T-cell (primary cell): Measurements from ENCODE around the gene RLN1. TPM values are rescaled to one million over a fixed set of nuclear protein-coding genes. Genes with fewer than 3 reads are reported as not detected.
A peak's percentile ranks its signal among the peaks of the same experiment; 100 is the strongest.

ENCODE experiments used
- ATAC-seq, 4 experiments: fragments of 200-7000 bp in 3 of 4; fragments of 150-1000 bp in 1 of 4; cut with Tn5 transposase; replicated peaks in 1 of 4; 1 replicate in 3 of 4; 2 replicates in 1 of 4; pipeline ENCODE4 v1.10.0; 2021; ENCODE audit warnings: moderate library complexity in 3 of 4, mild to moderate bottlenecking in 2 of 4, moderate number of reproducible peaks in 1 of 4
- CTCF ChIA-PET, 2 donors: fragments of 300-600 bp; sonication (Branson Sonifier 250); formaldehyde crosslinking; loops; one replicate each; lab custom pipeline; 2022; ENCODE audit warnings: antibody characterized with exemption in 2 of 2; lab: Charles Lee
- POLR2A ChIA-PET, 2 donors: fragments of 300-600 bp; sonication (Branson Sonifier 250); formaldehyde crosslinking; loops; one replicate each; lab custom pipeline; 2022; ENCODE audit warnings: antibody characterized with exemption in 2 of 2; lab: Charles Lee
- DNase-seq, 35 experiments: peaks; one replicate each; pipeline versions ENCODE4 v3.0.0 to v3.0.0-alpha.2; 2013 to 2023
- H3K27ac ChIP-seq: one replicate; pipeline ENCODE4 v1.5.1; 2013; ENCODE audit warnings: low read length
- H3K27me3 ChIP-seq, 2 experiments: replicated peaks in 1 of 2; 1 replicate in 1 of 2; 2 replicates in 1 of 2; pipeline versions ENCODE4 v1.6.1 to v1.7.0; 2013; ENCODE audit warnings: low read length in 1 of 2, mixed read lengths in 1 of 2; ENCODE audit not compliant: control insufficient read depth in 2 of 2, insufficient read depth in 2 of 2; ENCODE audit errors: extremely low read depth in 1 of 2
- H3K36me3 ChIP-seq, 2 donors: 1 replicate in 1 of 2; 2 replicates in 1 of 2; pipeline versions ENCODE4 v1.6.1 to v1.7.0; 2013; ENCODE audit warnings: low read length in 1 of 2; ENCODE audit not compliant: control insufficient read depth in 2 of 2, insufficient read depth in 1 of 2; ENCODE audit errors: extremely low read depth in 1 of 2
- H3K4me1 ChIP-seq, 2 experiments: 1 replicate in 1 of 2; 2 replicates in 1 of 2; pipeline versions ENCODE4 v1.6.1 to v1.7.0; 2013; ENCODE audit warnings: low read length in 2 of 2, mixed read lengths in 1 of 2; ENCODE audit not compliant: insufficient read depth in 2 of 2, control insufficient read depth in 1 of 2; ENCODE audit errors: extremely low read depth in 1 of 2
- H3K4me3 ChIP-seq, 2 donors: 1 replicate in 1 of 2; 2 replicates in 1 of 2; pipeline versions ENCODE4 v1.5.1 to v1.7.0; 2013; ENCODE audit warnings: mild to moderate bottlenecking in 2 of 2, low read length in 1 of 2, moderate library complexity in 1 of 2; ENCODE audit not compliant: control insufficient read depth in 1 of 2; ENCODE audit errors: extremely low read depth in 1 of 2
- H3K9me3 ChIP-seq: 2 replicates; pipeline ENCODE4 v1.7.0; 2013
- H3K27ac Mint-ChIP-seq, 2 donors: one replicate each; pipeline ENCODE4 v1.8.0; 2020 to 2021; ENCODE audit warnings: mild to moderate bottlenecking in 2 of 2, mixed read lengths in 2 of 2
- H3K27me3 Mint-ChIP-seq, 2 donors: one replicate each; pipeline ENCODE4 v1.8.0; 2021 to 2022; ENCODE audit warnings: mixed read lengths in 2 of 2
- H3K36me3 Mint-ChIP-seq: one replicate; pipeline ENCODE4 v1.8.0; 2021; ENCODE audit warnings: mixed read lengths
- H3K4me1 Mint-ChIP-seq, 3 donors: one replicate each; pipeline ENCODE4 v1.8.0; 2020 to 2022; ENCODE audit warnings: mixed read lengths in 3 of 3, mild to moderate bottlenecking in 1 of 3
- H3K4me3 Mint-ChIP-seq, 3 donors: one replicate each; pipeline ENCODE4 v1.8.0; 2020 to 2022; ENCODE audit warnings: mild to moderate bottlenecking in 3 of 3, mixed read lengths in 3 of 3, moderate library complexity in 3 of 3
- H3K9me3 Mint-ChIP-seq, 3 donors: one replicate each; pipeline ENCODE4 v1.8.0; 2020 to 2022; ENCODE audit warnings: mixed read lengths in 3 of 3
- WGBS: methylation state at CpG from one replicate; pipeline ENCODE4 v1.1.5; 2013; ENCODE audit warnings: missing lambda C conversion rate; ENCODE audit not compliant: insufficient coverage; 5-methylcytosine and 5-hydroxymethylcytosine counted together
- total RNA-seq, 35 experiments: library from RNA in 6 of 35; stranded (reverse) in 6 of 35; fragments of 120-200 nt in 1 of 35; gene quantifications; one replicate each; pipeline versions ENCODE4 v1.2.1 to v1.2.4 and lab custom pipeline; 2013 to 2026

RLN1 gene
- total RNA-seq, 5 donors from 2014 or later (not counting 1 experiment from before 2014, with no cell fraction given), result 1.6 to 4.8 (median 3.5) TPM

GRCh38 chr9:5357431-5358105, 17.9 kb upstream of the RLN1 start:
- Histone ChIP-seq H3K9me3 (no peaks in the 10 kb centered on the region), H3K4me1 (peaks cover 6 to 13% of the 10 kb centered on the region in 2 experiments), H3K4me3 (no peak overlapping the region), H3K27me3 (no peaks in the 10 kb centered on the region), H3K27ac (no peak overlapping the region), H3K36me3 (no peaks in the 10 kb centered on the region)
- H3K4me3 Mint-ChIP-seq, result no peak overlapping the region
- ATAC-seq, result no peak
- ChIA-PET CTCF (interaction anchor here in 1 of 2 donors (0.7 kb wide), 1 partner anchor 78 kb away, joined by 3 read pairs; no protein-coding TSS in a partner anchor), POLR2A (no interaction called here)
- no peaks in the 10 kb centered on the region for H3K27me3 Mint-ChIP-seq
- peak overlapping the region in 1 of 2 donors; percentile 37 for H3K27ac Mint-ChIP-seq
- no CpG with 5 or more reads among the region's 1 CpG for WGBS
- peaks cover 0 to 7% (median 3%) of the 10 kb centered on the region in 3 donors for H3K9me3 Mint-ChIP-seq
- peaks cover 39% of the 10 kb centered on the region for H3K36me3 Mint-ChIP-seq
- DNase-seq, result no peak
- H3K4me1 Mint-ChIP-seq, result peaks cover 18 to 20% (median 18%) of the 10 kb centered on the region in 3 donors

DNA sequence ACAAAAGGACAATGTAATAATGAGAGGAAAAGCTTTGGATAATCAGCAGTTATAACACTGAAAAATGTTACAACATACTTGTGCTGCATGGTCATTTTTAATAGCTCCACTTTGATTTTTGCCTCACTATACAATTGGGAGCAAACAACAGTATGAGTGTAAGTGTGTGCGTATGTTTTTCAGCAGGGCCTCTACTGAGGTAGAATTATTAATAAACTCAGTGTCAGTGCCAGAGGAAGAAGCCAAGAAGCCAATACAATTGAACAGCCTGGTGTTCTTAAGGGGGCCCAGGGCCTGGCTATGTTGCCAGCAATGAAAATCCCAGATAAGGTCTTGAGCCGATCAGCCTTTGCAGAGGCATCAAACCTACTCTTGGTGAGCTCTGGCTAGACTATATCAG, 16.1 kb upstream of the RLN1 start:
- ATAC-seq (no peak), DNase-seq (no peak)
- WGBS, result no CpG with 5 or more reads among the region's 2 CpGs
- Mint-ChIP-seq H3K4me3 (no peak overlapping the region), H3K27ac (peak overlapping the region in 1 of 2 donors; percentile 49), H3K36me3 (peaks cover 31% of the 10 kb centered on the region), H3K9me3 (peaks cover 0 to 7% (median 3%) of the 10 kb centered on the region in 3 donors), H3K27me3 (no peaks in the 10 kb centered on the region), H3K4me1 (peaks cover 36 to 38% (median 36%) of the 10 kb centered on the region in 3 donors)
- ChIA-PET POLR2A (no interaction called here), CTCF (interaction anchor here in 1 of 2 donors (0.6 kb wide), 2 partner anchors 27 to 558 kb away, joined by 3 to 5 read pairs; no protein-coding TSS in a partner anchor)
- Histone ChIP-seq H3K36me3 (no peaks in the 10 kb centered on the region), H3K9me3 (no peaks in the 10 kb centered on the region), H3K4me3 (no peak overlapping the region), H3K4me1 (peaks cover 20% of the 10 kb centered on the region in 2 experiments), H3K27me3 (no peaks in the 10 kb centered on the region), H3K27ac (no peak overlapping the region)

- POLR2A ChIA-PET, result interaction anchor here in 1 of 2 donors (0.5 kb wide), 1 partner anchor 480 kb away, joined by 4 read pairs; no protein-coding TSS in a partner anchor
- Mint-ChIP-seq H3K27me3 (no peaks in the 10 kb centered on the region), H3K4me3 (no peak overlapping the region), H3K36me3 (peaks cover 27% of the 10 kb centered on the region), H3K4me1 (peaks cover 42 to 44% (median 42%) of the 10 kb centered on the region in 3 donors), H3K27ac (peak overlapping the region; percentile 5 to 48), H3K9me3 (peaks cover 0 to 9% (median 3%) of the 10 kb centered on the region in 3 donors)
- H3K4me1 ChIP-seq, result peaks cover 23 to 25% of the 10 kb centered on the region in 2 experiments
- WGBS, result no CpG with 5 or more reads among the region's 1 CpG
- CTCF ChIA-PET, result interaction anchor here in 1 of 2 donors (0.6 kb wide), 1 partner anchor 557 kb away, joined by 3 read pairs; no protein-coding TSS in a partner anchor
- DNase-seq (no peak), ATAC-seq (no peak)
- H3K27me3 ChIP-seq, result no peaks in the 10 kb centered on the region
- H3K4me3 ChIP-seq, result no peak overlapping the region
- H3K9me3 ChIP-seq, result no peaks in the 10 kb centered on the region
- no peak overlapping the region for H3K27ac ChIP-seq
- no peaks in the 10 kb centered on the region for H3K36me3 ChIP-seq
Observed at GRCh38 chr9:5355226-5355625, 15.6 kb upstream of the RLN1 start.

DNA sequence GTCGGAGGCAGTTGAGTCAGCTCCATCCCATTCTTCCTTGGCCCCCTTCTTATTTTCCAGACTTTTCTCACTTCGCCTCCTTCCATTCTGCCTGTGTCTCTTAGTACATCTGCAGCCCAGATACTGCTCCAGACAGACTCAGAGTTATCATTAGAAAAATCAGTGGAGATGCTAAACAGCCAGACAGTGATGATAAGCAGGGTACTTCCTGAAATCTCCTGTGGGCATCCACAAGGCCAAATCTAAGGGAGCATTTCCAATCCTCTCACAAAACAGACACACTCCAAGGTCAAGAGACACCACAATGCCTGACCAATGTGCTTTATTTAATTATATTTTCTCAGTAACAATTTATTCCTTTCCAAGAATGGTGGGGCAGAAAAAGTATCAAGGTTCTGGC, 14.5 kb upstream of the RLN1 start:
- WGBS, result no CpG with 5 or more reads among the region's 2 CpGs
- H3K4me1 Mint-ChIP-seq, result peaks cover 44 to 49% (median 48%) of the 10 kb centered on the region in 3 donors
- H3K4me3 Mint-ChIP-seq, result no peak overlapping the region

GRCh38 chr9:5352637-5353248, 13.1 kb upstream of the RLN1 start:
- H3K4me3 Mint-ChIP-seq, result peak overlapping the region; percentile 13 to 45 (median 17)
- POLR2A ChIA-PET, result interaction anchor here in 1 of 2 donors (0.6 kb wide), 1 partner anchor 32 kb away, joined by 3 read pairs; no protein-coding TSS in a partner anchor
- H3K36me3 Mint-ChIP-seq, result peaks cover 12% of the 10 kb centered on the region
- peak overlapping the region; percentile 46 for H3K27ac ChIP-seq
- H3K27me3 ChIP-seq, result no peaks in the 10 kb centered on the region
- ATAC-seq (peak; percentile 81 to 96 (median 90)), DNase-seq (peak in 3 of 35 experiments; percentile 2 to 43 (median 7))
- no peaks in the 10 kb centered on the region for H3K27me3 Mint-ChIP-seq
- peaks cover 3% of the 10 kb centered on the region for H3K9me3 ChIP-seq
- H3K4me1 ChIP-seq, result peaks cover 23 to 25% of the 10 kb centered on the region in 2 experiments
- H3K4me3 ChIP-seq, result no peak overlapping the region
- H3K27ac Mint-ChIP-seq, result peak overlapping the region; percentile 73 to 81
- 0% methylated on average over 1 of the region's 1 CpG for WGBS
- no peaks in the 10 kb centered on the region for H3K36me3 ChIP-seq
- H3K9me3 Mint-ChIP-seq, result peaks cover 8 to 15% (median 9%) of the 10 kb centered on the region in 3 donors
- CTCF ChIA-PET, result interaction anchor here in 1 of 2 donors (1.0 to 1.3 kb wide), 2 partner anchors 25 to 167 kb away, joined by 3 read pairs; no protein-coding TSS in a partner anchor
- peaks cover 44 to 49% (median 48%) of the 10 kb centered on the region in 3 donors for H3K4me1 Mint-ChIP-seq

More for the DNA sequence above, 14.5 kb upstream of the RLN1 start:
- Histone ChIP-seq H3K4me1 (peaks cover 23 to 25% of the 10 kb centered on the region in 2 experiments), H3K27me3 (no peaks in the 10 kb centered on the region), H3K4me3 (no peak overlapping the region), H3K9me3 (no peaks in the 10 kb centered on the region), H3K36me3 (no peaks in the 10 kb centered on the region), H3K27ac (peak overlapping the region; percentile 22)
- Mint-ChIP-seq H3K9me3 (peaks cover 4 to 14% (median 6%) of the 10 kb centered on the region in 3 donors), H3K27ac (peak overlapping the region; percentile 73 to 81), H3K36me3 (peaks cover 23% of the 10 kb centered on the region), H3K27me3 (no peaks in the 10 kb centered on the region)
- no peak for ATAC-seq
- POLR2A ChIA-PET, result no interaction called here
- CTCF ChIA-PET, result no interaction called here
- DNase-seq, result no peak

- DNase-seq, result peak in 32 of 35 experiments; percentile 7 to 60 (median 24)
- ChIA-PET POLR2A (interaction anchor here (0.6 to 1.2 kb wide), 3 partner anchors 10 to 391 kb away, joined by 3 to 4 read pairs (median 3); partner anchors contain the start of gene RIC1 (in 1 of the 2)), CTCF (interaction anchor here in 1 of 2 donors (0.9 kb wide), 1 partner anchor 10 kb away, joined by 3 read pairs; no protein-coding TSS in a partner anchor)
- Mint-ChIP-seq H3K4me3 (peak overlapping the region; percentile 51 to 67 (median 63)), H3K4me1 (peaks cover 44 to 49% (median 45%) of the 10 kb centered on the region in 3 donors), H3K36me3 (peaks cover 24% of the 10 kb centered on the region), H3K27me3 (no peaks in the 10 kb centered on the region), H3K27ac (peak overlapping the region; percentile 80 to 88), H3K9me3 (no peaks in the 10 kb centered on the region)
- Histone ChIP-seq H3K9me3 (no peaks in the 10 kb centered on the region), H3K27ac (peak overlapping the region; percentile 61), H3K36me3 (no peaks in the 10 kb centered on the region), H3K27me3 (no peaks in the 10 kb centered on the region), H3K4me1 (peaks cover 10 to 21% of the 10 kb centered on the region in 2 experiments), H3K4me3 (no peak overlapping the region)
- WGBS, result no CpG with 5 or more reads among the region's 4 CpGs
- ATAC-seq, result peak; percentile 40 to 62 (median 52)
Observed at GRCh38 chr9:5336688-5337087, 3.0 kb downstream of the RLN1 start.
